SK-N-SH treated with all-trans-retinoic acid at 6 μM for 48 hours (cell line): ENCODE results near the gene UROS.

Experiments used
- ARNTL ChIP-seq: fragments of 450-650 bp; formaldehyde crosslinking; IDR thresholded peaks from 2 replicates; pipeline ENCODE4 v1.5.0; 2020; ENCODE audit warnings: low read depth, mild to moderate bottlenecking, moderate library complexity, borderline replicate concordance
- ESRRG ChIP-seq: fragments of 250-450 bp; sonication (Bioruptor Pico); IDR thresholded peaks from 2 replicates; pipeline ENCODE4 v1.6.1; 2021; ENCODE audit warnings: mild to moderate bottlenecking
- RARB ChIP-seq: fragments of 250-450 bp; sonication (Bioruptor Pico); IDR thresholded peaks from 2 replicates; pipeline ENCODE4 v1.8.0; 2021; ENCODE audit warnings: mild to moderate bottlenecking, moderate library complexity
- TOX ChIP-seq: fragments of 250-450 bp; sonication (Bioruptor Pico); IDR thresholded peaks from 2 replicates; pipeline ENCODE4 v1.8.0; 2021; ENCODE audit warnings: mild to moderate bottlenecking, moderate library complexity, borderline replicate concordance
- ZFP30 ChIP-seq: fragments of 450-650 bp; formaldehyde crosslinking; IDR thresholded peaks from 2 replicates; pipeline ENCODE4 v1.5.0; 2022; ENCODE audit warnings: mild to moderate bottlenecking, moderate library complexity
- ZNF8 ChIP-seq: fragments of 450-650 bp; formaldehyde crosslinking; IDR thresholded peaks from 2 replicates; pipeline ENCODE4 v1.5.0; 2020; ENCODE audit warnings: mild to moderate bottlenecking, moderate library complexity
- TF ChIP-seq, protein P1 (sequence below): fragments of 250-450 bp; sonication (Bioruptor Pico); IDR thresholded peaks from 2 replicates; pipeline ENCODE4 v1.5.0; 2020; ENCODE audit warnings: mild to moderate bottlenecking, moderate library complexity
- TF ChIP-seq, protein P2 (sequence below): fragments of 250-450 bp; sonication (Bioruptor Pico); IDR thresholded peaks from 2 replicates; pipeline ENCODE4 v1.8.0; 2020; ENCODE audit warnings: mild to moderate bottlenecking, moderate library complexity, borderline replicate concordance

GRCh38 chr10:125828311-125828710, 5.3 kb upstream of the UROS start:
- TF ChIP-seq, protein P1, sequence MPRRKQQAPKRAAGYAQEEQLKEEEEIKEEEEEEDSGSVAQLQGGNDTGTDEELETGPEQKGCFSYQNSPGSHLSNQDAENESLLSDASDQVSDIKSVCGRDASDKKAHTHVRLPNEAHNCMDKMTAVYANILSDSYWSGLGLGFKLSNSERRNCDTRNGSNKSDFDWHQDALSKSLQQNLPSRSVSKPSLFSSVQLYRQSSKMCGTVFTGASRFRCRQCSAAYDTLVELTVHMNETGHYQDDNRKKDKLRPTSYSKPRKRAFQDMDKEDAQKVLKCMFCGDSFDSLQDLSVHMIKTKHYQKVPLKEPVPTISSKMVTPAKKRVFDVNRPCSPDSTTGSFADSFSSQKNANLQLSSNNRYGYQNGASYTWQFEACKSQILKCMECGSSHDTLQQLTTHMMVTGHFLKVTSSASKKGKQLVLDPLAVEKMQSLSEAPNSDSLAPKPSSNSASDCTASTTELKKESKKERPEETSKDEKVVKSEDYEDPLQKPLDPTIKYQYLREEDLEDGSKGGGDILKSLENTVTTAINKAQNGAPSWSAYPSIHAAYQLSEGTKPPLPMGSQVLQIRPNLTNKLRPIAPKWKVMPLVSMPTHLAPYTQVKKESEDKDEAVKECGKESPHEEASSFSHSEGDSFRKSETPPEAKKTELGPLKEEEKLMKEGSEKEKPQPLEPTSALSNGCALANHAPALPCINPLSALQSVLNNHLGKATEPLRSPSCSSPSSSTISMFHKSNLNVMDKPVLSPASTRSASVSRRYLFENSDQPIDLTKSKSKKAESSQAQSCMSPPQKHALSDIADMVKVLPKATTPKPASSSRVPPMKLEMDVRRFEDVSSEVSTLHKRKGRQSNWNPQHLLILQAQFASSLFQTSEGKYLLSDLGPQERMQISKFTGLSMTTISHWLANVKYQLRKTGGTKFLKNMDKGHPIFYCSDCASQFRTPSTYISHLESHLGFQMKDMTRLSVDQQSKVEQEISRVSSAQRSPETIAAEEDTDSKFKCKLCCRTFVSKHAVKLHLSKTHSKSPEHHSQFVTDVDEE (CRISPR knock-in tag), result no peak
- TF ChIP-seq TOX (CRISPR knock-in tag) (no peak), ZFP30 (CRISPR knock-in tag) (no peak), ESRRG (CRISPR knock-in tag) (no peak), ZNF8 (CRISPR knock-in tag) (no peak), ARNTL (CRISPR knock-in tag) (no peak), RARB (CRISPR knock-in tag) (no peak)
- TF ChIP-seq, protein P2, sequence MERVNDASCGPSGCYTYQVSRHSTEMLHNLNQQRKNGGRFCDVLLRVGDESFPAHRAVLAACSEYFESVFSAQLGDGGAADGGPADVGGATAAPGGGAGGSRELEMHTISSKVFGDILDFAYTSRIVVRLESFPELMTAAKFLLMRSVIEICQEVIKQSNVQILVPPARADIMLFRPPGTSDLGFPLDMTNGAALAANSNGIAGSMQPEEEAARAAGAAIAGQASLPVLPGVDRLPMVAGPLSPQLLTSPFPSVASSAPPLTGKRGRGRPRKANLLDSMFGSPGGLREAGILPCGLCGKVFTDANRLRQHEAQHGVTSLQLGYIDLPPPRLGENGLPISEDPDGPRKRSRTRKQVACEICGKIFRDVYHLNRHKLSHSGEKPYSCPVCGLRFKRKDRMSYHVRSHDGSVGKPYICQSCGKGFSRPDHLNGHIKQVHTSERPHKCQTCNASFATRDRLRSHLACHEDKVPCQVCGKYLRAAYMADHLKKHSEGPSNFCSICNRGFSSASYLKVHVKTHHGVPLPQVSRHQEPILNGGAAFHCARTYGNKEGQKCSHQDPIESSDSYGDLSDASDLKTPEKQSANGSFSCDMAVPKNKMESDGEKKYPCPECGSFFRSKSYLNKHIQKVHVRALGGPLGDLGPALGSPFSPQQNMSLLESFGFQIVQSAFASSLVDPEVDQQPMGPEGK (CRISPR knock-in tag), result no peak
